ENCODE results near the gene HRH1. TPM values are rescaled to one million over a fixed set of nuclear protein-coding genes. Genes with fewer than 3 reads are reported as not detected.

The HRH1 gene
- total RNA-seq, 1 donor from 2014 or later = not detected

GRCh38 chr3:11288786-11289637, 134.7 kb downstream of the HRH1 start:
- no peak for DNase-seq
- TF ChIP-seq, protein P1, sequence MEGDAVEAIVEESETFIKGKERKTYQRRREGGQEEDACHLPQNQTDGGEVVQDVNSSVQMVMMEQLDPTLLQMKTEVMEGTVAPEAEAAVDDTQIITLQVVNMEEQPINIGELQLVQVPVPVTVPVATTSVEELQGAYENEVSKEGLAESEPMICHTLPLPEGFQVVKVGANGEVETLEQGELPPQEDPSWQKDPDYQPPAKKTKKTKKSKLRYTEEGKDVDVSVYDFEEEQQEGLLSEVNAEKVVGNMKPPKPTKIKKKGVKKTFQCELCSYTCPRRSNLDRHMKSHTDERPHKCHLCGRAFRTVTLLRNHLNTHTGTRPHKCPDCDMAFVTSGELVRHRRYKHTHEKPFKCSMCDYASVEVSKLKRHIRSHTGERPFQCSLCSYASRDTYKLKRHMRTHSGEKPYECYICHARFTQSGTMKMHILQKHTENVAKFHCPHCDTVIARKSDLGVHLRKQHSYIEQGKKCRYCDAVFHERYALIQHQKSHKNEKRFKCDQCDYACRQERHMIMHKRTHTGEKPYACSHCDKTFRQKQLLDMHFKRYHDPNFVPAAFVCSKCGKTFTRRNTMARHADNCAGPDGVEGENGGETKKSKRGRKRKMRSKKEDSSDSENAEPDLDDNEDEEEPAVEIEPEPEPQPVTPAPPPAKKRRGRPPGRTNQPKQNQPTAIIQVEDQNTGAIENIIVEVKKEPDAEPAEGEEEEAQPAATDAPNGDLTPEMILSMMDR (IDR thresholded peaks at IDR 0.05; ENCODE audit: partially characterized antibody, unreplicated experiment) = no peak
- Mint-ChIP-seq H3K9me3 (ENCODE audit: unreplicated experiment) (no peaks in the 10 kb centered on the region), H3K4me3 (ENCODE audit: unreplicated experiment) (no peak overlapping the region), H3K36me3 (ENCODE audit: unreplicated experiment) (no peaks in the 10 kb centered on the region), H3K27ac (ENCODE audit: unreplicated experiment) (no peak overlapping the region), H3K27me3 (ENCODE audit: unreplicated experiment) (peaks cover 2% of the 10 kb centered on the region), H3K4me1 (ENCODE audit: low read depth, unreplicated experiment) (no peaks in the 10 kb centered on the region)

- Mint-ChIP-seq H3K9me3 (ENCODE audit: unreplicated experiment) (no peaks in the 10 kb centered on the region), H3K27ac (ENCODE audit: unreplicated experiment) (no peak overlapping the region), H3K4me1 (ENCODE audit: low read depth, unreplicated experiment) (no peaks in the 10 kb centered on the region), H3K36me3 (ENCODE audit: unreplicated experiment) (no peaks in the 10 kb centered on the region), H3K4me3 (ENCODE audit: unreplicated experiment) (no peak overlapping the region), H3K27me3 (ENCODE audit: unreplicated experiment) (peaks cover 2% of the 10 kb centered on the region)
- no peak for DNase-seq
- TF ChIP-seq, protein P1 (IDR thresholded peaks at IDR 0.05; ENCODE audit: partially characterized antibody, unreplicated experiment) = no peak
Observed at GRCh38 chr3:11289864-11290263, 135.6 kb downstream of the HRH1 start.

- H3K4me1 Mint-ChIP-seq (ENCODE audit: low read depth, unreplicated experiment) = no peaks in the 10 kb centered on the region
- H3K36me3 Mint-ChIP-seq (ENCODE audit: unreplicated experiment) = no peaks in the 10 kb centered on the region
- DNase-seq = no peak
- no peak overlapping the region for H3K4me3 Mint-ChIP-seq (ENCODE audit: unreplicated experiment)
- H3K9me3 Mint-ChIP-seq (ENCODE audit: unreplicated experiment) = no peaks in the 10 kb centered on the region
- H3K27ac Mint-ChIP-seq (ENCODE audit: unreplicated experiment) = no peak overlapping the region
- TF ChIP-seq, protein P1 (IDR thresholded peaks at IDR 0.05; ENCODE audit: partially characterized antibody, unreplicated experiment) = no peak
- peaks cover 2% of the 10 kb centered on the region for H3K27me3 Mint-ChIP-seq (ENCODE audit: unreplicated experiment)
Observed at GRCh38 chr3:11290743-11291680, 136.7 kb downstream of the HRH1 start.

DNA sequence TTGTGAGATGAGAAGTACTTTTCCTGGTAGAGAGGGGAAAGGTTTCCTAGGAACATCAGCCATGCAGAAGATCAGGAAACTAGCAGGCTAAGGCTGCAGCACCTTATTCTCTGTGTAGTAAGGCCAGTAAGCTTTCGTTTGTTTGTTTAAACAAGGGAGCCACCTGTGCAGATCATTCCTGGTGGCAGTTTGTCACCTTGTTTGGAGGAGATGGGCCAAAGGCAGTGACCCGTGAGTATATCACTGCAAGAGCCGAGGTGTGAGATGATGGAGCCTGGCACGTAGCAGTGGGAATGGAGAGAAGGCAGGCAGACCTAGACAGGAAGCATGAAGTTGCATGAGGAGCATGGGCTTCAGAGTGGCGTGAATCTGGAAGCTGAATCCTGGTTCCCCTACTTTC, 137.5 kb downstream of the HRH1 start:
- Mint-ChIP-seq H3K4me3 (ENCODE audit: unreplicated experiment) (no peak overlapping the region), H3K4me1 (ENCODE audit: low read depth, unreplicated experiment) (no peaks in the 10 kb centered on the region), H3K9me3 (ENCODE audit: unreplicated experiment) (no peaks in the 10 kb centered on the region), H3K27me3 (ENCODE audit: unreplicated experiment) (peaks cover 2% of the 10 kb centered on the region), H3K27ac (ENCODE audit: unreplicated experiment) (no peak overlapping the region), H3K36me3 (ENCODE audit: unreplicated experiment) (no peaks in the 10 kb centered on the region)
- TF ChIP-seq, protein P1 (IDR thresholded peaks at IDR 0.05; ENCODE audit: partially characterized antibody, unreplicated experiment) = no peak
- DNase-seq = no peak

Data from glutamatergic neuron (in vitro differentiated cells).